H1 (cell line): Measurements from ENCODE around the gene MMP26. TPM values are rescaled to one million over a fixed set of nuclear protein-coding genes. Genes with fewer than 3 reads are reported as not detected.

Experiments used
- EGR1 ChIP-seq: IDR thresholded peaks from 2 replicates; pipeline ENCODE4 v1.6.1; 2011; ENCODE audit warnings: low read depth, low read length, borderline replicate concordance
- GABPA ChIP-seq: IDR thresholded peaks from 2 replicates; pipeline ENCODE4 v1.6.1; 2011; ENCODE audit warnings: mild to moderate bottlenecking, low read length, moderate library complexity, borderline replicate concordance; ENCODE audit not compliant: insufficient read depth
- HDAC2 ChIP-seq, 2 experiments: fragments of 300-600 bp in 1 of 2; sonication (generic) in 1 of 2; IDR thresholded peaks; 2 replicates each; pipeline ENCODE4 v1.6.1; 2011 to 2012; ENCODE audit warnings: low read depth in 2 of 2, low read length in 2 of 2, mild to moderate bottlenecking in 2 of 2, moderate library complexity in 2 of 2, borderline replicate concordance in 1 of 2, inconsistent platforms in 1 of 2
- polyA plus RNA-seq, 7 experiments: library from polyadenylated mRNA; depleted of rRNA in 3 of 7; stranded (reverse) in 5 of 7; unstranded in 2 of 7; fragments of >200 nt in 5 of 7; fragments of 200-250 nt in 2 of 7; gene quantifications; 1 replicate in 5 of 7; 2 replicates in 1 of 7; 4 replicates in 1 of 7; pipeline versions ENCODE4 v1.2.1 to v1.2.3, GENCODE V29; 2011 to 2013; ENCODE audit warnings: missing spikeins in 2 of 7, mixed read lengths in 2 of 7
- total RNA-seq: library from RNA; stranded (reverse); fragmentation: NEBNext Ultra II Directional; extraction: Animal tissue kit (Norgen Biotek cat#: 25700); gene quantifications from 2 replicates; pipeline ENCODE4 v1.2.1, GENCODE V29; 2021

The MMP26 gene
- total and polyA plus RNA-seq, 2 of the 8 experiments (the other 6 are each of a cell fraction or from before 2014, with no cell fraction given): 0.06 TPM; not detected in 1

DNA sequence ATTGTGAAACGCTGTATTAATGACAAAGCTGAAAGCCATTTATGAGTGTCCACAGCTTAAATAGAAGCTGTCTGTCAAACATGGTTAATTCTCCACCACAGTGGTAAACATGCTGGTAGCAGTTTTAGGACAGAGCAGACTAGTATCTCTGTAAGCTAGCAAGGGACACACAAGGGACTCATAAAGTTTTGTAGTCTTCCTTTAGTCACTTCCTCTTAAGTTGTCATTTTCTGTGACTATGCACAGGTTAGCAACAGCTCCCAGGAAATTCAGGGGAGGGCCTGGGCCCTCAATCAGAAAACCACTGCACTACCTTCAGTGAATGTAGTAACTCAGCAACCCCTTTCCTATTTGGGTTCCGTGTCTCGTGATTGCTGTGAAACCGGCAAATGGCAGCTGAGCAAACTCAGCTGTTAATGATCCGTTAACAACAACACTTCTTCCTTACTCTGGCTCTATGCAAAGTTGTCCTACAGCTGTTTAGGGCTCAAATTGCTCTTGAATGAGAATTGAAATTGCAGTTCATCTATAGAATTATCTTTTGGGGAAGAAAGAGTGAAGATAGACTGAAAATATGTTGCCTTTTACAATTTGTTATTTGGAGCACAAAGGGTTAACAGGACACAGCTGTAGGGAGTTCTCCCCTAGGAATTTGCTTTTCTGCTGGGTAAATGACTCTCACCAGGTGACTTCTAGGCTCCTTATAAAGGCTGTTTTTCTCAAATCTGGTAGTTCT is at the start of gene MMP26 (continued):
- no peak for TF ChIP-seq HDAC2 (IDR thresholded peaks at IDR 0.05; ENCODE audit: borderline replicate concordance in 1 of 2, low read depth in 2 of 2, low read length in 2 of 2)
- TF ChIP-seq GABPA: no peak
- TF ChIP-seq EGR1: no peak
